ENCODE data around the gene ITGA11.

Gene ITGA11

GRCh38 chr15:68431792-68432401 is at the start of gene ITGA11:
Gene ITGA11, minus strand, starts transcription at chr15:68432163. Its CDS starts 97 bp downstream, at chr15:68432066.
- DNase-seq = no peak

GRCh38 chr15:68481321-68481720 is 49.4 kb upstream of the ITGA11 start:
- DNase-seq = no peak

GRCh38 chr15:68480296-68480695 is 48.3 kb upstream of the ITGA11 start:
- no peak for DNase-seq

GRCh38 chr15:68479870-68480269 is 47.9 kb upstream of the ITGA11 start:
- no peak for DNase-seq

GRCh38 chr15:68479406-68479805 is 47.4 kb upstream of the ITGA11 start:
- DNase-seq = no peak

- no peak for DNase-seq
Observed at GRCh38 chr15:68478853-68479252, 46.9 kb upstream of the ITGA11 start.

- DNase-seq = no peak
Observed at GRCh38 chr15:68475449-68475848, 43.5 kb upstream of the ITGA11 start.

GRCh38 chr15:68471541-68471940 is 39.6 kb upstream of the ITGA11 start:
- DNase-seq = no peak

- DNase-seq = no peak
Observed at GRCh38 chr15:68470976-68471375, 39.0 kb upstream of the ITGA11 start.

GRCh38 chr15:68470049-68470742 is 38.2 kb upstream of the ITGA11 start:
- DNase-seq = no peak

GRCh38 chr15:68469162-68470048 is 37.4 kb upstream of the ITGA11 start:
- DNase-seq = no peak

GRCh38 chr15:68466876-68467275 is 34.9 kb upstream of the ITGA11 start:
- DNase-seq = no peak

GRCh38 chr15:68465861-68466560 is 34.0 kb upstream of the ITGA11 start:
- no peak for DNase-seq

- DNase-seq = no peak
Observed at GRCh38 chr15:68464448-68465090, 32.6 kb upstream of the ITGA11 start.

- no peak for DNase-seq
Observed at GRCh38 chr15:68463996-68464395, 32.0 kb upstream of the ITGA11 start.

- DNase-seq = no peak
Observed at GRCh38 chr15:68463444-68463843, 31.5 kb upstream of the ITGA11 start.

- DNase-seq = no peak
Observed at GRCh38 chr15:68460166-68460565, 28.2 kb upstream of the ITGA11 start.

- no peak for DNase-seq
Observed at GRCh38 chr15:68450192-68450591, 18.2 kb upstream of the ITGA11 start.

- no peak for DNase-seq
Observed at GRCh38 chr15:68449389-68449788, 17.4 kb upstream of the ITGA11 start.

GRCh38 chr15:68447976-68448755 is 16.2 kb upstream of the ITGA11 start:
- no peak for DNase-seq

- DNase-seq = no peak
Observed at GRCh38 chr15:68447209-68447608, 15.2 kb upstream of the ITGA11 start.

GRCh38 chr15:68445351-68445750 is 13.4 kb upstream of the ITGA11 start:
- no peak for DNase-seq
